Lower leg skin (tissue), 3 donors: ENCODE results near the gene ALG9.

Source experiments
- POLR2A ChIP-seq, 2 donors: fragments of 450-650 bp; IDR thresholded peaks; one replicate each; pipeline ENCODE4 v1.6.1; 2016 to 2017; ENCODE audit warnings: antibody characterized with exemption in 2 of 2, mild to moderate bottlenecking in 1 of 2, moderate library complexity in 1 of 2
- TF ChIP-seq, protein P1 (sequence below), 3 donors: fragments of 450-650 bp; IDR thresholded peaks; one replicate each; pipeline ENCODE4 v1.5.1; 2016; ENCODE audit warnings: antibody characterized with exemption in 3 of 3, mild to moderate bottlenecking in 3 of 3, moderate library complexity in 2 of 3

DNA sequence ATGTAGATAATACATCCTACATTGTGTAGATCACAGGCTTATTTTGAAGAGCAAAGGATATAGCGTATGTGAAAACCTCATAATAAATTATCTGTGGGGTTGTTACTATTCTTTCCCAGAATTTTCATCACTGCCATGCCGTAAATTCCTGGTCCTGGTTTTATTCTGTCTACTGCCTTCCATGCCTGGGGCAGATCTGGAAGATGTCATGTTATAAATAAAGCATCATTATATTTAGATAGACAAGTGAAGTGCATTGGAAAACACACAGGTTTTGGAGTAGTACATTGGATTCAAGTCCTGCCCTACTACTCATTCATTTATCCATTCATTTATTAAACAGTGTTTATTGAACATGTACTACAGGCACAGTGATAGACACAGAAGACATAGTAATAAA lies 49.5 kb upstream of the ALG9 start:
- TF ChIP-seq POLR2A (IDR thresholded peaks at IDR 0.05), result no peak
- TF ChIP-seq, protein P1, sequence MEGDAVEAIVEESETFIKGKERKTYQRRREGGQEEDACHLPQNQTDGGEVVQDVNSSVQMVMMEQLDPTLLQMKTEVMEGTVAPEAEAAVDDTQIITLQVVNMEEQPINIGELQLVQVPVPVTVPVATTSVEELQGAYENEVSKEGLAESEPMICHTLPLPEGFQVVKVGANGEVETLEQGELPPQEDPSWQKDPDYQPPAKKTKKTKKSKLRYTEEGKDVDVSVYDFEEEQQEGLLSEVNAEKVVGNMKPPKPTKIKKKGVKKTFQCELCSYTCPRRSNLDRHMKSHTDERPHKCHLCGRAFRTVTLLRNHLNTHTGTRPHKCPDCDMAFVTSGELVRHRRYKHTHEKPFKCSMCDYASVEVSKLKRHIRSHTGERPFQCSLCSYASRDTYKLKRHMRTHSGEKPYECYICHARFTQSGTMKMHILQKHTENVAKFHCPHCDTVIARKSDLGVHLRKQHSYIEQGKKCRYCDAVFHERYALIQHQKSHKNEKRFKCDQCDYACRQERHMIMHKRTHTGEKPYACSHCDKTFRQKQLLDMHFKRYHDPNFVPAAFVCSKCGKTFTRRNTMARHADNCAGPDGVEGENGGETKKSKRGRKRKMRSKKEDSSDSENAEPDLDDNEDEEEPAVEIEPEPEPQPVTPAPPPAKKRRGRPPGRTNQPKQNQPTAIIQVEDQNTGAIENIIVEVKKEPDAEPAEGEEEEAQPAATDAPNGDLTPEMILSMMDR (IDR thresholded peaks at IDR 0.05), result no peak
